K562 (cell line): Measurements from ENCODE around the gene KPNA4. TPM values are rescaled to one million over a fixed set of nuclear protein-coding genes. Genes with fewer than 3 reads are reported as not detected.

Source experiments
- ATAC-seq: fragments of 200-7000 bp; cut with Tn5 transposase; 3 replicates; pipeline ENCODE4 v1.9.1; 2020; ENCODE audit warnings: moderate library complexity
- BruUV-seq: library from RNA; stranded (reverse); fragments of 400-500 nt; replicated peaks from 2 replicates; lab custom pipeline; 2021; lab: Mats Ljungman, UMichigan
- CTCF ChIA-PET: fragments of 300-600 bp; formaldehyde crosslinking; extraction: SDS; loops from one replicate; lab custom pipeline; 2021; ENCODE audit warnings: low intra/inter-chr PET ratio; lab: Yijun Ruan, JAX
- POLR2A ChIA-PET: fragments of 300-600, 350-650 bp; sonication (Branson Sonifier 250); formaldehyde crosslinking; extraction: SDS; loops from one replicate; lab custom pipeline; 2021; ENCODE audit warnings: antibody characterized with exemption, inconsistent platforms; lab: Yijun Ruan, JAX
- DNase-seq, 4 experiments: peaks; one replicate each; pipeline versions ENCODE4 v3.0.0 to v3.0.0-alpha.2; 2011 to 2018; ENCODE audit warnings: low spot score in 3 of 4, mixed read lengths in 3 of 4; ENCODE audit errors: extremely low read depth in 1 of 4
- FAIRE-seq: peaks from 2 replicates; lab custom pipeline; 2011; peaks lifted over from hg19 to GRCh38; lab: Jason Lieb, UNC
- H2AFZ ChIP-seq: 2 replicates; pipeline ENCODE4 v1.6.0; 2011; ENCODE audit warnings: low read depth, low read length, control low read depth, inconsistent platforms
- H3K27ac ChIP-seq: fragments of 200-600 bp; 3 replicates; pipeline ENCODE4 v1.8.0; 2011; ENCODE audit warnings: low read depth, mild to moderate bottlenecking, control low read depth, inconsistent platforms, low read length, moderate library complexity, mixed read lengths; ENCODE audit errors: extremely low read depth
- H3K27me3 ChIP-seq, 2 experiments: fragments of 300-600 bp in 1 of 2; 2 replicates in 1 of 2; 3 replicates in 1 of 2; pipeline versions ENCODE4 v1.6.0 to v1.8.0; 2011; ENCODE audit warnings: inconsistent platforms in 2 of 2, low read length in 2 of 2, mild to moderate bottlenecking in 1 of 2, mixed read lengths in 1 of 2, moderate library complexity in 1 of 2; ENCODE audit not compliant: control insufficient read depth in 2 of 2, insufficient read depth in 2 of 2
- H3K36me3 ChIP-seq: fragments of 300-600 bp; 3 replicates; pipeline ENCODE4 v1.8.0; 2011; ENCODE audit warnings: mild to moderate bottlenecking, low read length, inconsistent platforms; ENCODE audit not compliant: control insufficient read depth, insufficient read depth
- H3K4me1 ChIP-seq, 2 experiments: fragments of 200-600 bp in 1 of 2; replicated peaks in 1 of 2; 2 replicates in 1 of 2; 3 replicates in 1 of 2; pipeline versions ENCODE4 v1.5.1 to v1.8.0; 2011; ENCODE audit warnings: inconsistent platforms in 2 of 2, low read length in 2 of 2, mild to moderate bottlenecking in 1 of 2, mixed read lengths in 1 of 2, moderate library complexity in 1 of 2; ENCODE audit not compliant: control insufficient read depth in 2 of 2, insufficient read depth in 2 of 2
- H3K4me2 ChIP-seq: 2 replicates; pipeline ENCODE4 v1.6.1; 2011; ENCODE audit warnings: low read length, control low read depth, inconsistent platforms, mixed read lengths; ENCODE audit not compliant: insufficient read depth
- H3K4me3 ChIP-seq: fragments of 200-600 bp; sonication (generic), shearing (Covaris generic); 2 replicates; pipeline ENCODE4 v1.5.1; 2016; ENCODE audit warnings: control low read depth, inconsistent platforms
- H3K79me2 ChIP-seq: fragments of 200-600 bp; 3 replicates; pipeline ENCODE4 v1.8.0; 2011; ENCODE audit warnings: low read length, inconsistent platforms; ENCODE audit not compliant: control insufficient read depth, insufficient read depth
- H3K9ac ChIP-seq, 2 experiments: 2 replicates each; pipeline versions ENCODE4 v1.6.0 to v1.6.1; 2011; ENCODE audit warnings: low read depth in 2 of 2, low read length in 2 of 2, control low read depth in 1 of 2, inconsistent platforms in 1 of 2, mild to moderate bottlenecking in 1 of 2, mixed read lengths in 1 of 2; ENCODE audit not compliant: insufficient read depth in 1 of 2
- H3K9me1 ChIP-seq: one replicate; pipeline ENCODE4 v1.6.0; 2011; ENCODE audit warnings: inconsistent platforms, mild to moderate bottlenecking, low read length, moderate library complexity; ENCODE audit not compliant: control insufficient read depth, insufficient read depth
- H3K9me3 ChIP-seq: replicated peaks from 2 replicates; pipeline ENCODE4 v1.5.1; 2011; ENCODE audit warnings: low read depth, low read length, inconsistent platforms; ENCODE audit not compliant: control insufficient read depth, insufficient read depth
- H4K20me1 ChIP-seq: replicated peaks from 2 replicates; pipeline ENCODE4 v1.6.1; 2011; ENCODE audit warnings: low read length, inconsistent platforms, mixed read lengths; ENCODE audit not compliant: control insufficient read depth, insufficient read depth
- RBM34 ChIP-seq: fragments of 200-400 bp; formaldehyde crosslinking; IDR thresholded peaks from 2 replicates; pipeline ENCODE4 v1.6.1; 2018; ENCODE audit warnings: low read length, borderline replicate concordance; ENCODE audit not compliant: insufficient read depth
- STAT5B ChIP-seq: fragments of 250-450 bp; sonication (Bioruptor Pico); IDR thresholded peaks from 2 replicates; pipeline ENCODE4 v1.8.0; 2021; ENCODE audit warnings: mild to moderate bottlenecking, inconsistent platforms
- ZBTB1 ChIP-seq: sonication (generic); formaldehyde crosslinking; IDR thresholded peaks from 2 replicates; pipeline ENCODE4 v1.8.1; 2023; ENCODE audit warnings: missing genetic modification reagents, low read depth, mild to moderate bottlenecking, borderline replicate concordance
- ZFP1 ChIP-seq: fragments of 450-650 bp; formaldehyde crosslinking; IDR thresholded peaks from 2 replicates; pipeline ENCODE4 v1.4.0; 2020; ENCODE audit warnings: mild to moderate bottlenecking, mixed read lengths
- WGBS: fragments of 100-300 bp; shearing (Covaris generic); methylation state at CpG from one replicate; pipeline ENCODE4 v1.1.6; 2016; ENCODE audit warnings: low coverage, mixed read lengths; ENCODE audit not compliant: insufficient coverage; ENCODE audit errors: missing lambda C conversion rate; 5-methylcytosine and 5-hydroxymethylcytosine counted together
- in situ Hi-C: fragments of 300-500 bp; cut with MboI; formaldehyde crosslinking; loops from 4 replicates; pipeline ENCODE4 v1.15.0; 2018; ENCODE audit warnings: inconsistent platforms, mixed read lengths
- intact Hi-C: fragments of 100-400 bp; cut with micrococcal nuclease; formaldehyde crosslinking; loops from 2 replicates; pipeline ENCODE4 v1.14.2; 2022
- polyA plus RNA-seq, 8 experiments: library from polyadenylated mRNA; depleted of rRNA in 4 of 8; stranded (reverse) in 5 of 8; unstranded in 3 of 8; fragments of >200 nt; fragmentation: Nextera tagmentation in 2 of 8; fragmentation: Illumina TruSeq in 1 of 8; extraction: Ambion mirVana in 2 of 8; extraction: Trizol in 1 of 8; gene quantifications; 2 replicates each; pipeline versions ENCODE4 v1.2.1 to v1.2.3, GENCODE V29; 2011 to 2014; ENCODE audit warnings: inconsistent platforms in 1 of 8, missing spikeins in 1 of 8
- total RNA-seq, 7 experiments: library from RNA; depleted of rRNA in 6 of 7; stranded (reverse); fragments of >200 nt in 6 of 7; fragmentation: Illumina TruSeq in 2 of 7; extraction: Trizol in 2 of 7; gene quantifications; 2 replicates each; pipeline versions ENCODE4 v1.2.1 to v1.2.3, GENCODE V29; 2011 to 2021; ENCODE audit warnings: low replicate concordance in 1 of 7

Gene KPNA4
- total and polyA plus RNA-seq, 9 of the 15 experiments (the other 6 are each of a cell fraction or from before 2014, with no cell fraction given), result 13.9 to 66.6 (median 34.5) TPM

GRCh38 chr3:160583451-160583850 lies 18.1 kb upstream of the KPNA4 start:
- no peak overlapping the region for H3K4me3 ChIP-seq
- ChIA-PET POLR2A (no interaction called here), CTCF (no interaction called here)
- intact Hi-C loops (no loop called here), in situ Hi-C loops (no loop called here)
- H3K9ac ChIP-seq, result no peak overlapping the region
- H3K27me3 ChIP-seq, result no peaks in the 10 kb centered on the region; a peak in 1 of 5 replicates
- DNase-seq (no peak), FAIRE-seq (no peak), ATAC-seq (no peak)
- H2AFZ ChIP-seq, result no peak overlapping the region
- no peaks in the 10 kb centered on the region for H3K9me3 ChIP-seq
- H3K4me1 ChIP-seq, result no peaks in the 10 kb centered on the region
- no peak overlapping the region for H3K27ac ChIP-seq
- no peaks in the 10 kb centered on the region for H3K36me3 ChIP-seq
- H3K9me1 ChIP-seq, result no peaks in the 10 kb centered on the region
- TF ChIP-seq RBM34, result no peak
- no peak for TF ChIP-seq ZBTB1 (CRISPR knock-in tag)
- TF ChIP-seq ZFP1, result no peak
- H3K79me2 ChIP-seq, result no peaks in the 10 kb centered on the region
- H3K4me2 ChIP-seq, result no peak overlapping the region
- BruUV-seq, result no TSS peak
- H4K20me1 ChIP-seq, result no peaks in the 10 kb centered on the region

- Histone ChIP-seq H3K4me2 (no peak overlapping the region), H4K20me1 (no peaks in the 10 kb centered on the region), H3K79me2 (no peaks in the 10 kb centered on the region), H3K4me1 (no peaks in the 10 kb centered on the region), H3K9me1 (no peaks in the 10 kb centered on the region), H3K4me3 (no peak overlapping the region), H2AFZ (no peak overlapping the region), H3K36me3 (no peaks in the 10 kb centered on the region), H3K27ac (no peak overlapping the region), H3K9me3 (no peaks in the 10 kb centered on the region), H3K27me3 (no peaks in the 10 kb centered on the region; a peak in 1 of 5 replicates), H3K9ac (no peak overlapping the region)
- FAIRE-seq (no peak), ATAC-seq (no peak), DNase-seq (no peak)
- 10% methylated on average over 2 of the region's 2 CpGs for WGBS
- POLR2A ChIA-PET, result no interaction called here
- in situ Hi-C loops, result no loop called here
- no TSS peak for BruUV-seq
- CTCF ChIA-PET, result no interaction called here
- intact Hi-C loops, result no loop called here
- TF ChIP-seq STAT5B (CRISPR knock-in tag), result no peak
Observed at GRCh38 chr3:160580938-160581337, 15.6 kb upstream of the KPNA4 start.
